ENCODE data around the gene LIPA. TPM values are rescaled to one million over a fixed set of nuclear protein-coding genes. Genes with fewer than 3 reads are reported as not detected.

The LIPA gene
- total RNA-seq, 1 experiment from 2014 or later, result 47.3 TPM

DNA sequence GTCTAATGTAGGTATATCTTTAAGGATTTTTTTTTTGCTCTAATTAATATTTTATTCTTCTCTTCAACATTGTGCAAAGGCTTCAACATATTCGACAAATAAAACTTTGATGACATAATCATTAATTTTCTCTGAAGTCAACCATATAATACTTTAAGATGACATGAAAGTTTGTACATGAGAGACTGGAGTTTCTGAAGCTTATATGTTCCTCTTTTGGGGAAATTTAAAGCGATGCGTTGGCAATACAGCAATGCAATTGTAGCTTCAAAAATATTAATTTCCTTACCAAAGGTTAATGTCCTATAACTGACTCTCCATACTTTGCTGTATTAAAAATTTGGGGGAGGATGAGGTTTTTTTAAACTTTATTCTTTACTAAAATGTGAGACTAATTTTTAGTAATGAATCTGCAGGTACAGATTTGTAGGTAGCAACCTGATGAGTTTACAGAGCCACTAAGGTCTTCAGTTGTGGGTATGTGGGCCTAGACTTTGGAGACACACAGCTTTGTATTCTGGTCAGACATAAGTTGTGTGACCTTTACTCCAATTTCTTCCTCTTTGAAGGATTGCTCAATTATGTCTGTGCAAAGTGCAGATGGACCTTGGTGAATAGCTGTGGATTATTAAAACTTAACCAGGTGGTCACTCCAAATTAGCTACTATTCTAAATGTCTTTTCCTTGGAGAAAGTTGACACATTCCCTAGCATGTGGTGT is 18.0 kb upstream of the LIPA start:
- Mint-ChIP-seq H3K9me3 (peaks cover 9% of the 10 kb centered on the region; the same call in 1 of the 2 replicates), H3K27me3 (ENCODE audit: low read depth) (no peaks in the 10 kb centered on the region), H3K4me1 (peaks cover 10% of the 10 kb centered on the region), H3K36me3 (no peaks in the 10 kb centered on the region), H3K27ac (no peak overlapping the region), H3K4me3 (no peak overlapping the region)
- no peak for DNase-seq (ENCODE audit: low spot score)
- POLR2A ChIA-PET, result no interaction called here
- no peak for ATAC-seq
- no peak for TF ChIP-seq ESRRA (CRISPR knock-in tag; IDR thresholded peaks at IDR 0.05; ENCODE audit: borderline replicate concordance)
- no peak for TF ChIP-seq ZNF396 (CRISPR knock-in tag; IDR thresholded peaks at IDR 0.05; ENCODE audit: borderline replicate concordance)
- TF ChIP-seq SOX15 (CRISPR knock-in tag; IDR thresholded peaks at IDR 0.05), result no peak
- no peak for TF ChIP-seq PRRX2 (CRISPR knock-in tag; IDR thresholded peaks at IDR 0.05)
- no peak for TF ChIP-seq PRDM15 (CRISPR knock-in tag; IDR thresholded peaks at IDR 0.05)
- TF ChIP-seq FOXK1 (CRISPR knock-in tag; IDR thresholded peaks at IDR 0.05), result no peak
- TF ChIP-seq ARID4B (CRISPR knock-in tag; IDR thresholded peaks at IDR 0.05; ENCODE audit: borderline replicate concordance), result no peak
- TF ChIP-seq NFATC4 (CRISPR knock-in tag; IDR thresholded peaks at IDR 0.05), result no peak
- no peak for TF ChIP-seq MYBL2 (CRISPR knock-in tag; IDR thresholded peaks at IDR 0.05)
- CTCF ChIA-PET, result interaction anchor here (0.6 kb wide), 1 partner anchor 288 kb away, joined by 3 read pairs; no protein-coding TSS in a partner anchor

DNA sequence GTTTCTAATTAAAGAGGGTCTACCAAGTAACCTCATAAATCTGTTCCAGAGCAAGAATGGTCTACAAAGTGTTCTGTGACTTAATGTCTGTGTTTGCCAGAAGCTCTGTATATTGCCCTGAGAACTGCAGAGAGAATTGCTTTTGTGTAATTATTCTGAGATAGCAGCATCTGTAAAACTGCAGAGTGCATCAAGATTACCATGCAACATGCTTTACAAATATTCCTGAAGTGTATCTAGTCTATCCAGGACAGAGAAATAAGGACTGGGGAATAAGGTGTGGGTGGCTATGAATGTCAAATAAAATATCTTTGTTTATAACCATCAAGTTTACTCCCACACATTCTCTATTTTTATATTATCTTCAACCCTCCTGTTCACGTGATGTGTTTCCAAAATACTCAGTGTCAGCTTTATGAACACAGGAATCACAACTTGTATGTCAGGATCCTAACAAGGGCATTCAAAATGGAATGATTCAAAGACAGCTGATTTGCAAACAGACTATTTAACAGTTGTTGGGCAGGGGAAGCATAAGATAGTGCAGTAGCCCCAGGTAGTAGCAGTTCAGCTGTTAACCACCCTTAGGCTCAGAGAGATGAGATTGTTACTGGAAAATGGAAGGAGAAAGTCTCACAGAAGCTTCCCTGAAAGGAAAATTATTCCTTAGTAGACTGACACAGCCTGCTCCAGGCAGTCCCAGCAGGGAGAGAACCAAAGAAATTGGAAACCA is 15.3 kb upstream of the LIPA start:
- H3K27ac Mint-ChIP-seq, result no peak overlapping the region
- H3K27me3 Mint-ChIP-seq (ENCODE audit: low read depth), result no peaks in the 10 kb centered on the region
- H3K9me3 Mint-ChIP-seq, result 0 out of 2 replicates have a peak, but pooled peaks cover 5% of the 10 kb centered on the region
- ChIA-PET CTCF (interaction anchor here (0.6 kb wide), 1 partner anchor 102 kb away, joined by 3 read pairs; no protein-coding TSS in a partner anchor), POLR2A (no interaction called here)
- H3K36me3 Mint-ChIP-seq, result no peaks in the 10 kb centered on the region
- no peak for ATAC-seq
- H3K4me3 Mint-ChIP-seq, result no peak overlapping the region
- peaks cover 10% of the 10 kb centered on the region for H3K4me1 Mint-ChIP-seq
- DNase-seq (ENCODE audit: low spot score), result no peak
- TF ChIP-seq, protein P1, sequence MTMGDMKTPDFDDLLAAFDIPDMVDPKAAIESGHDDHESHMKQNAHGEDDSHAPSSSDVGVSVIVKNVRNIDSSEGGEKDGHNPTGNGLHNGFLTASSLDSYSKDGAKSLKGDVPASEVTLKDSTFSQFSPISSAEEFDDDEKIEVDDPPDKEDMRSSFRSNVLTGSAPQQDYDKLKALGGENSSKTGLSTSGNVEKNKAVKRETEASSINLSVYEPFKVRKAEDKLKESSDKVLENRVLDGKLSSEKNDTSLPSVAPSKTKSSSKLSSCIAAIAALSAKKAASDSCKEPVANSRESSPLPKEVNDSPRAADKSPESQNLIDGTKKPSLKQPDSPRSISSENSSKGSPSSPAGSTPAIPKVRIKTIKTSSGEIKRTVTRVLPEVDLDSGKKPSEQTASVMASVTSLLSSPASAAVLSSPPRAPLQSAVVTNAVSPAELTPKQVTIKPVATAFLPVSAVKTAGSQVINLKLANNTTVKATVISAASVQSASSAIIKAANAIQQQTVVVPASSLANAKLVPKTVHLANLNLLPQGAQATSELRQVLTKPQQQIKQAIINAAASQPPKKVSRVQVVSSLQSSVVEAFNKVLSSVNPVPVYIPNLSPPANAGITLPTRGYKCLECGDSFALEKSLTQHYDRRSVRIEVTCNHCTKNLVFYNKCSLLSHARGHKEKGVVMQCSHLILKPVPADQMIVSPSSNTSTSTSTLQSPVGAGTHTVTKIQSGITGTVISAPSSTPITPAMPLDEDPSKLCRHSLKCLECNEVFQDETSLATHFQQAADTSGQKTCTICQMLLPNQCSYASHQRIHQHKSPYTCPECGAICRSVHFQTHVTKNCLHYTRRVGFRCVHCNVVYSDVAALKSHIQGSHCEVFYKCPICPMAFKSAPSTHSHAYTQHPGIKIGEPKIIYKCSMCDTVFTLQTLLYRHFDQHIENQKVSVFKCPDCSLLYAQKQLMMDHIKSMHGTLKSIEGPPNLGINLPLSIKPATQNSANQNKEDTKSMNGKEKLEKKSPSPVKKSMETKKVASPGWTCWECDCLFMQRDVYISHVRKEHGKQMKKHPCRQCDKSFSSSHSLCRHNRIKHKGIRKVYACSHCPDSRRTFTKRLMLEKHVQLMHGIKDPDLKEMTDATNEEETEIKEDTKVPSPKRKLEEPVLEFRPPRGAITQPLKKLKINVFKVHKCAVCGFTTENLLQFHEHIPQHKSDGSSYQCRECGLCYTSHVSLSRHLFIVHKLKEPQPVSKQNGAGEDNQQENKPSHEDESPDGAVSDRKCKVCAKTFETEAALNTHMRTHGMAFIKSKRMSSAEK (CRISPR knock-in tag; IDR thresholded peaks at IDR 0.05; ENCODE audit: borderline replicate concordance), result no peak
- TF ChIP-seq NFYB (CRISPR knock-in tag; conservative IDR thresholded peaks at IDR 0.05; ENCODE audit: low read depth) (no peak), SP1 (CRISPR knock-in tag; conservative IDR thresholded peaks at IDR 0.05) (no peak), NR2C2 (CRISPR knock-in tag; IDR thresholded peaks at IDR 0.05) (no peak), USF2 (CRISPR knock-in tag; IDR thresholded peaks at IDR 0.05) (no peak), GTF2I (CRISPR knock-in tag; conservative IDR thresholded peaks at IDR 0.05) (no peak), HMGA2 (CRISPR knock-in tag; IDR thresholded peaks at IDR 0.05) (no peak), CDX4 (CRISPR knock-in tag; IDR thresholded peaks at IDR 0.05; ENCODE audit: borderline replicate concordance) (no peak)
- TF ChIP-seq, protein P2, sequence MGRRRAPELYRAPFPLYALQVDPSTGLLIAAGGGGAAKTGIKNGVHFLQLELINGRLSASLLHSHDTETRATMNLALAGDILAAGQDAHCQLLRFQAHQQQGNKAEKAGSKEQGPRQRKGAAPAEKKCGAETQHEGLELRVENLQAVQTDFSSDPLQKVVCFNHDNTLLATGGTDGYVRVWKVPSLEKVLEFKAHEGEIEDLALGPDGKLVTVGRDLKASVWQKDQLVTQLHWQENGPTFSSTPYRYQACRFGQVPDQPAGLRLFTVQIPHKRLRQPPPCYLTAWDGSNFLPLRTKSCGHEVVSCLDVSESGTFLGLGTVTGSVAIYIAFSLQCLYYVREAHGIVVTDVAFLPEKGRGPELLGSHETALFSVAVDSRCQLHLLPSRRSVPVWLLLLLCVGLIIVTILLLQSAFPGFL (CRISPR knock-in tag; IDR thresholded peaks at IDR 0.05; ENCODE audit: borderline replicate concordance), result no peak
